Measurements from ENCODE around the gene DDIT3.

- TF ChIP-seq KDM5A (IDR thresholded peaks at IDR 0.05; ENCODE audit: low read length) (no peak), CTCF (IDR thresholded peaks at IDR 0.05; ENCODE audit: control extremely low read depth in 1 of 3, insufficient read depth in 1 of 3, low read depth in 1 of 3, low read length in 3 of 3) (no peak), POLR2AphosphoS5 (IDR thresholded peaks at IDR 0.05; ENCODE audit: low read depth, low read length) (no peak), MAFK (IDR thresholded peaks at IDR 0.05; ENCODE audit: low read depth, low read length) (no peak), EZH2 (IDR thresholded peaks at IDR 0.05; ENCODE audit: low read depth, low read length, severe bottlenecking) (no peak), POLR2A (IDR thresholded peaks at IDR 0.05; ENCODE audit: control extremely low read depth in 1 of 2, low read depth in 2 of 2, low read length in 2 of 2) (no peak), SP1 (IDR thresholded peaks at IDR 0.05; ENCODE audit: low read depth, low read length) (no peak), EP300 (IDR thresholded peaks at IDR 0.05; ENCODE audit: borderline replicate concordance in 1 of 2, low read depth in 2 of 2, low read length in 2 of 2) (no peak), TCF12 (IDR thresholded peaks at IDR 0.05; ENCODE audit: low read depth, low read length) (no peak), CHD1 (IDR thresholded peaks at IDR 0.05; ENCODE audit: low read depth, low read length) (no peak), GABPA (IDR thresholded peaks at IDR 0.05; ENCODE audit: borderline replicate concordance, insufficient read depth, low read length) (no peak)
These were observed 9.5 kb upstream of the DDIT3 start for GRCh38 chr12:57529831-57530230.

Measured in H1 (cell line).